Measurements from ENCODE around the gene HSPBAP1. TPM values are rescaled to one million over a fixed set of nuclear protein-coding genes. Genes with fewer than 3 reads are reported as not detected.
"Not testable (repeated sequence)": the region's sequence is repeated elsewhere in the genome, so short reads cannot be mapped to it uniquely, and the experiment has no call there.

Gene HSPBAP1
- polyA plus RNA-seq, 4 donors = 4.5 to 19.5 (median 8.1) TPM

DNA sequence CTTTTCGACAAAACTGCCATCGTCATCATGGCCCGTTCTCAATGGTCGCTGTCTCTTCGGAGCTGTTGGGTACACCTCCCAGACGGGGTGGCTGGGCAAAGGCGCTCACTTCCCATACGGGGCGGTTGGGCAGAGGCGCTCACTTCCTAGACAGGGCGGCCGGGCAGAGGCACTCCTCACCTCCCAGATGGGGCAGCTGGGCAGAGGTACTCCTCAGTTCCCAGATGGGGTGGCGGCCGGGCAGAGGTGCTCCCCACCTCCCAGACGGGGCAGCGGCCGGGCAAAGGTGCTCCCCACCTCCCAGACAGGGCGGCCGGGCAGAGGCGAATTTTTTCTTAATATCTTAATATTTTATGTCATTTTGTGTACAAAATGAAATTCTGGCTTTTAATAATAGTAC lies 68.5 kb downstream of the HSPBAP1 start:
- Histone ChIP-seq H3K4me1 (ENCODE audit: control insufficient read depth in 3 of 3, insufficient read depth in 2 of 3, low read depth in 1 of 3, low read length in 2 of 3) (no peaks in the 10 kb centered on the region), H3K9me3 (ENCODE audit: control insufficient read depth in 2 of 2, insufficient read depth in 1 of 2, low read depth in 1 of 2, low read length in 1 of 2) (peaks cover 0 to 12% of the 10 kb centered on the region in 2 donors), H3K27ac (ENCODE audit: low read depth in 1 of 3, low read length in 2 of 3) (no peak overlapping the region), H3K27me3 (ENCODE audit: control insufficient read depth in 3 of 3, insufficient read depth in 3 of 3, low read length in 3 of 3) (no peaks in the 10 kb centered on the region), H3K36me3 (ENCODE audit: control insufficient read depth in 3 of 3, insufficient read depth in 2 of 3, low read depth in 1 of 3, low read length in 3 of 3) (peaks cover 4 to 11% (median 4%) of the 10 kb centered on the region in 3 donors), H3K4me3 (ENCODE audit: low read depth in 1 of 3, low read length in 3 of 3) (no peak overlapping the region)
- WGBS, 3 donors = 97 to 98% (median 97%) methylated on average over 20 of the region's 20 CpGs
- DNase-seq (no peak), FAIRE-seq (no peak)

DNA sequence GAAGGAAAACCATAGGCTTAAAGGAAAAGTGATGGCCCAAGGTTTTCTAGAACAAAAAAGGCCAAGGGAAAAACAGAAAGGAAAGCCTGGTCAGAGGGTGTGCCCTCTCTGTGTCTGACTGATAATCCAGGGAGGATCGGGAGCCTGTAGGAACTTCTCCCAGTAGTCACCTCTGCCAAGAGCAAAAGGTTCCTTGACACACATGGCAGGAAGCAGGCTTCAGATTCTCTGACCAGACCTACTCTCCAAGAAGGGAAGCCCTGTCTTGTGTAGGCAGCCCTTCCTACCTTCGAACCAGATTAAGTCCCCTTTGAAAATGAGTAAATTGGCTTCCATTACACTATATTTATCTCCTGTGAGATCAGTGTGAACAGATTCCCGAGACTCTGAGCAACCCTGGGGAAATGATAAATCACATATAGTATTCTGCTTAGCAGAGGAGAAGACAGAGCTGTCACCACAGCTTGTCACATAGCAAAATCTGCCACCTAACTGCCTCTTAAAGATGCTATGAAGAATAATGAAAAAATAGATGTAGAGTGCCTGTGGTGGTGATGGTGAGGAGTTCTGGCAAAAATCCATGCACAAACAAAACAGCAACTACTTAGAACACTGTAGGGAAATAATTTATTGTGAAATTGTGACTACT lies 74.2 kb downstream of the HSPBAP1 start:
- 86 to 94% (median 89%) methylated on average over 3 of the region's 3 CpGs for WGBS, 3 donors
- no peak for FAIRE-seq
- H3K9me3 ChIP-seq (ENCODE audit: control insufficient read depth in 2 of 2, insufficient read depth in 1 of 2, low read depth in 1 of 2, low read length in 1 of 2) = peaks cover 0 to 6% of the 10 kb centered on the region in 2 donors
- H3K4me3 ChIP-seq (ENCODE audit: low read depth in 1 of 3, low read length in 3 of 3) = no peak overlapping the region
- peaks cover 17 to 38% (median 32%) of the 10 kb centered on the region in 3 donors for H3K36me3 ChIP-seq (ENCODE audit: control insufficient read depth in 3 of 3, insufficient read depth in 2 of 3, low read depth in 1 of 3, low read length in 3 of 3)
- H3K27ac ChIP-seq (ENCODE audit: low read depth in 1 of 3, low read length in 2 of 3) = no peak overlapping the region
- DNase-seq = no peak
- no peaks in the 10 kb centered on the region for H3K27me3 ChIP-seq (ENCODE audit: control insufficient read depth in 3 of 3, insufficient read depth in 3 of 3, low read length in 3 of 3)
- no peaks in the 10 kb centered on the region for H3K4me1 ChIP-seq (ENCODE audit: control insufficient read depth in 3 of 3, insufficient read depth in 2 of 3, low read depth in 1 of 3, low read length in 2 of 3)

DNA sequence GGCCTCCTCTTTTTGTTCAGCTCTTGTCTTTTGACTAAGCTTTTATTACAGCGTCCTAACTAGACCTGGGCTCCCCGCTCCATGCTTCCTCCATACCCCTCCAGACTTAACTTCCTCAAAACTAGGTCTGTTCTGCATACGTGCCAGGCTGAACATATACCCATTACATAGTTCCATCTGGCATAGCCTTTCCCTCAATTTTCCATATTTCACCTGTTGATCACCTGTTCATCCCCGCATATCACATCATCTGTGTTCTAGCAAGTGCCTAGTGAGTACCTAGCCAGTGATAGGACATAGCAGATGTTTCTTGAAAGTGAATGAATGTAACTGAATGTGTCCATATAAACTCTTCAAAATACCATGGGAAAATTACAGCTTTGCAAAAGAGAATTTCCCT lies 77.0 kb downstream of the HSPBAP1 start:
- DNase-seq = no peak
- Histone ChIP-seq H3K27ac (ENCODE audit: low read depth in 1 of 3, low read length in 2 of 3) (no peak overlapping the region), H3K36me3 (ENCODE audit: control insufficient read depth in 3 of 3, insufficient read depth in 2 of 3, low read depth in 1 of 3, low read length in 3 of 3) (peaks cover 23 to 43% (median 41%) of the 10 kb centered on the region in 3 donors), H3K4me1 (ENCODE audit: control insufficient read depth in 3 of 3, insufficient read depth in 2 of 3, low read depth in 1 of 3, low read length in 2 of 3) (no peaks in the 10 kb centered on the region), H3K9me3 (ENCODE audit: control insufficient read depth in 2 of 2, insufficient read depth in 1 of 2, low read depth in 1 of 2, low read length in 1 of 2) (no peaks in the 10 kb centered on the region), H3K27me3 (ENCODE audit: control insufficient read depth in 3 of 3, insufficient read depth in 3 of 3, low read length in 3 of 3) (no peaks in the 10 kb centered on the region), H3K4me3 (ENCODE audit: low read depth in 1 of 3, low read length in 3 of 3) (no peak overlapping the region)
- no peak for FAIRE-seq
- WGBS, 3 donors = 92 to 97% (median 95%) methylated on average over 4 of the region's 4 CpGs

DNA sequence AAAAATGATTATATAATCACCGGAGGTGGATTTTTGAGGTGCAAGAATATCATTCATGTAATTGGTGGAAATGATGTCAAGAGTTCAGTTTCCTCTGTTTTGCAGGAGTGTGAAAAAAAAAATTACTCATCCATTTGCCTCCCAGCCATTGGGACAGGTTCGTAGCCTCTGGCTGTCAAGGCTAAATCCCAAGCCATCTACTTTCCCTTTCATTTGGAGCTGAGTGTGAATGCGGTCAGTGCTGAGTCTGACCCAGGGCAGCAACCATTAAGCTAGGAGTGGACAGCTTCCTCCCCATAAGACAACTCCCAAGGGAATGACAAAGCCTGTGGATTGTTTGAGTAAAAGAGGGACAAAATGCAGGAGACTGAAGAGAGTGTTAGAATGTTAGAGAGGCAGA lies 79.4 kb downstream of the HSPBAP1 start:
- Histone ChIP-seq H3K27me3 (ENCODE audit: control insufficient read depth in 3 of 3, insufficient read depth in 3 of 3, low read length in 3 of 3) (no peaks in the 10 kb centered on the region), H3K9me3 (ENCODE audit: control insufficient read depth in 2 of 2, insufficient read depth in 1 of 2, low read depth in 1 of 2, low read length in 1 of 2) (no peaks in the 10 kb centered on the region), H3K27ac (ENCODE audit: low read depth in 1 of 3, low read length in 2 of 3) (no peak overlapping the region), H3K4me3 (ENCODE audit: low read depth in 1 of 3, low read length in 3 of 3) (no peak overlapping the region), H3K36me3 (ENCODE audit: control insufficient read depth in 3 of 3, insufficient read depth in 2 of 3, low read depth in 1 of 3, low read length in 3 of 3) (peaks cover 16 to 39% (median 35%) of the 10 kb centered on the region in 3 donors), H3K4me1 (ENCODE audit: control insufficient read depth in 3 of 3, insufficient read depth in 2 of 3, low read depth in 1 of 3, low read length in 2 of 3) (no peaks in the 10 kb centered on the region)
- FAIRE-seq (no peak), DNase-seq (no peak)
- 79 to 95% (median 87%) methylated on average over 3 of the region's 3 CpGs for WGBS, 3 donors

DNA sequence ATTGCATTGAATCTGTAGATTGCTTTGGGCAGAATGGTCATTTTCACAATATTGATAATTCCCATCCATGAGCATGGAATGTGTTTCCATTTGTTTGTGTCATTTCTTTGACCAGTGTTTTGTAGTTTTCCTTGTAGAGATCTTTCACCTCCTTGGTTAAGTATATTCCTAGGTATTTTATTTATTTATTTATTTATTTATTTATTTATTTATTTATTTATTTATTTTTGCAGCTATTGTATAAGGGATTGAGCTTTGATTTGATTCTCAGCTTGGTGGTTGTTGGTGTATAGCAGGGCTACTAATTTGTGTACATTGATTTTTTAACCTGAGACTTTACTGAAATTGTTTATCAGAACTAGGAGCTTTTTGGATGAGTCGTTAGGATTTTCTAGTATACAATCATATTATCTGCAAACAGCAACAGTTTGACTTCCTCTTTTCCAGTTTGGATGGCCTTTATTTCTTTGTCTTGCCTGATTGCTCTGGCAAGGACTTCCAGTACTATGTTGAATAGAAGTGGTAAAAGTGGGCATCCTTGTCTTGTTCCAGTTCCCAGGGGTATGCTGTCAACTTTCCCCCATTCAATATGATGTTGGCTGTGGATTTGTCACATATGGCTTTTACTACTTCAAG lies 82.9 kb downstream of the HSPBAP1 start:
- not testable (repeated sequence) for H3K27ac ChIP-seq (ENCODE audit: low read depth in 1 of 3, low read length in 2 of 3); DNase-seq; H3K9me3 ChIP-seq (ENCODE audit: control insufficient read depth in 2 of 2, insufficient read depth in 1 of 2, low read depth in 1 of 2, low read length in 1 of 2); H3K4me1 ChIP-seq (ENCODE audit: control insufficient read depth in 3 of 3, insufficient read depth in 2 of 3, low read depth in 1 of 3, low read length in 2 of 3); FAIRE-seq; H3K4me3 ChIP-seq (ENCODE audit: low read depth in 1 of 3, low read length in 3 of 3); H3K27me3 ChIP-seq (ENCODE audit: control insufficient read depth in 3 of 3, insufficient read depth in 3 of 3, low read length in 3 of 3)
- WGBS, 3 donors = 96 to 100% (median 96%) methylated on average over 1 of the region's 1 CpG
- peaks cover 19 to 21% (median 19%) of the 10 kb centered on the region in 3 donors for H3K36me3 ChIP-seq (ENCODE audit: control insufficient read depth in 3 of 3, insufficient read depth in 2 of 3, low read depth in 1 of 3, low read length in 3 of 3)

DNA sequence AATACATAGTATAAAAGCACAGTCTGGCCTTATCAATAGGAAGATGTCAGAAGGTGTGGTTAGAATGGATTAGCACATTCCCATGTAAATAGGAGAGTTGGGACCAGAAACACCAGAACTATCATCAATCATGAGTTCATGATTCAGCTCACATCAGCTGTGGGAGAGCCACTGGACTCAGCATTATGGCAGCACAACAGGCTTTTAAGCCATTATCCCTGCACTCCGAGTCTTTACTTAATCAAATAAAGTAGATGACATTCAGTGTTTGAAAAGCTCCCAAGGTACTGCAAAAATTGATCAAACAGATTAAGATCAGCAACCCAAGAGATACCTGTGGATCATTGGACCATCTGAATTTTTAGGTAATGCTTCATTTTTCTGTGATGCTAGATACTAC lies 88.3 kb downstream of the HSPBAP1 start:
- Histone ChIP-seq H3K4me3 (ENCODE audit: low read depth in 1 of 3, low read length in 3 of 3) (no peak overlapping the region), H3K27ac (ENCODE audit: low read depth in 1 of 3, low read length in 2 of 3) (no peak overlapping the region), H3K27me3 (ENCODE audit: control insufficient read depth in 3 of 3, insufficient read depth in 3 of 3, low read length in 3 of 3) (no peaks in the 10 kb centered on the region), H3K36me3 (ENCODE audit: control insufficient read depth in 3 of 3, insufficient read depth in 2 of 3, low read depth in 1 of 3, low read length in 3 of 3) (peaks cover 7 to 29% (median 22%) of the 10 kb centered on the region in 3 donors), H3K9me3 (ENCODE audit: control insufficient read depth in 2 of 2, insufficient read depth in 1 of 2, low read depth in 1 of 2, low read length in 1 of 2) (no peaks in the 10 kb centered on the region), H3K4me1 (ENCODE audit: control insufficient read depth in 3 of 3, insufficient read depth in 2 of 3, low read depth in 1 of 3, low read length in 2 of 3) (no peaks in the 10 kb centered on the region)
- FAIRE-seq = no peak
- 92 to 100% (median 96%) methylated on average over 1 of the region's 1 CpG for WGBS, 3 donors
- DNase-seq = no peak

DNA sequence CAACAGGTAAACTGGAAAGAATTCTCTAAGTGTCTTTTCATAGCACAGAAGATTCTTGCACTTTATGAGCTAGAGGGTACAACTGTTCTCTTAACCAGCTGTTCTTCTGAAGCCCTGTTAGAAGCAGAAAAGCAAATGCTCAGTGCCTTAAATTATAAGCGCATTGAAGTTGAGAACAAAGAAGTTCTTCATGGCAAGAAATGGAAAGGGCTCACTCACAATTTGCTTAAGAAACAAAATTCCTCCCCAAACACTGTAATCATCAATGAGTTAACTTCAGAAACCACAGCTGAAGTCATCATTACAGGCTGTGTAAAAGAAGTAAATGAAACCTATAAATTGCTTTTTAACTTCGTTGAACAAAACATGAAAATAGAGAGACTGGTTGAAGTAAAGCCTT lies 93.4 kb downstream of the HSPBAP1 start:
- Histone ChIP-seq H3K27me3 (ENCODE audit: control insufficient read depth in 3 of 3, insufficient read depth in 3 of 3, low read length in 3 of 3) (no peaks in the 10 kb centered on the region), H3K4me3 (ENCODE audit: low read depth in 1 of 3, low read length in 3 of 3) (no peak overlapping the region), H3K27ac (ENCODE audit: low read depth in 1 of 3, low read length in 2 of 3) (no peak overlapping the region), H3K36me3 (ENCODE audit: control insufficient read depth in 3 of 3, insufficient read depth in 2 of 3, low read depth in 1 of 3, low read length in 3 of 3) (peaks cover 11 to 36% (median 24%) of the 10 kb centered on the region in 3 donors), H3K4me1 (ENCODE audit: control insufficient read depth in 3 of 3, insufficient read depth in 2 of 3, low read depth in 1 of 3, low read length in 2 of 3) (no peaks in the 10 kb centered on the region), H3K9me3 (ENCODE audit: control insufficient read depth in 2 of 2, insufficient read depth in 1 of 2, low read depth in 1 of 2, low read length in 1 of 2) (no peaks in the 10 kb centered on the region)
- no peak for FAIRE-seq
- WGBS, 3 donors = 81 to 88% (median 84%) methylated on average over 2 of the region's 2 CpGs
- no peak for DNase-seq

DNA sequence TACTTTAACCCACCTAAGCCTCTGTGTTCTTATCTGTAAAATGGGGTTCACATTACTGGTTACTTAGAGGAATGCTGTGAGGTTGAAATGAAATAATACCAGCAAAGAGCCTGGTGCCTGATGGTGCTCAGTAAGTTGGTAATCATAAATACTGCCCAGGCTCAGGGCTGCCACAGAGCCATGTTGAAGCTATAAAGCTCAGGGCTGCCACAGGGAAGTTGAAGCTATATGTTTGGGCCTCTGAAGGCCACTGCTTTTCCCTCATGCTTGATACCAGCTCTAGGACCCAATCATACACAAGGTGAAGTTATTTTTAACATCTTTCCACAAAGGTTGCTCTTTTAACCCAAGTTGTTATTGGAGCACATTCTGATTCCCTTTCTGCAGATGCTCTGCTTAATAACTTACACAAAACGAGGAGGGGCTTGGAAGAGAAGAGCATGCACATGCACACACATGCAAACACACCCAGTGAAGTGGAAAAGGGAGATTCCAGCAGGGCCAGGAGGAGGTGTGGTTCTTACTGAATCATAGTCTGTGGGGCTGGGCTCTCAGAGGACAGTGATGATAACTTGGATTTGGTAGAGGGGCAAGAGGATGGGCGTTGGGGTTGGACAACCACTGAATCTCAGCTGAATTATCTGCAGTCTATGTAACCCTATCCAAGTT lies 95.5 kb downstream of the HSPBAP1 start:
- WGBS, 3 donors = 69 to 89% (median 75%) methylated on average over 2 of the region's 2 CpGs
- Histone ChIP-seq H3K27me3 (ENCODE audit: control insufficient read depth in 3 of 3, insufficient read depth in 3 of 3, low read length in 3 of 3) (no peaks in the 10 kb centered on the region), H3K27ac (ENCODE audit: low read depth in 1 of 3, low read length in 2 of 3) (no peak overlapping the region), H3K9me3 (ENCODE audit: control insufficient read depth in 2 of 2, insufficient read depth in 1 of 2, low read depth in 1 of 2, low read length in 1 of 2) (no peaks in the 10 kb centered on the region), H3K4me3 (ENCODE audit: low read depth in 1 of 3, low read length in 3 of 3) (no peak overlapping the region), H3K36me3 (ENCODE audit: control insufficient read depth in 3 of 3, insufficient read depth in 2 of 3, low read depth in 1 of 3, low read length in 3 of 3) (peaks cover 15 to 47% (median 30%) of the 10 kb centered on the region in 3 donors), H3K4me1 (ENCODE audit: control insufficient read depth in 3 of 3, insufficient read depth in 2 of 3, low read depth in 1 of 3, low read length in 2 of 3) (no peaks in the 10 kb centered on the region)
- DNase-seq = no peak
- no peak for FAIRE-seq
